Measurements from ENCODE around the gene FILIP1L.

Gene FILIP1L

DNA sequence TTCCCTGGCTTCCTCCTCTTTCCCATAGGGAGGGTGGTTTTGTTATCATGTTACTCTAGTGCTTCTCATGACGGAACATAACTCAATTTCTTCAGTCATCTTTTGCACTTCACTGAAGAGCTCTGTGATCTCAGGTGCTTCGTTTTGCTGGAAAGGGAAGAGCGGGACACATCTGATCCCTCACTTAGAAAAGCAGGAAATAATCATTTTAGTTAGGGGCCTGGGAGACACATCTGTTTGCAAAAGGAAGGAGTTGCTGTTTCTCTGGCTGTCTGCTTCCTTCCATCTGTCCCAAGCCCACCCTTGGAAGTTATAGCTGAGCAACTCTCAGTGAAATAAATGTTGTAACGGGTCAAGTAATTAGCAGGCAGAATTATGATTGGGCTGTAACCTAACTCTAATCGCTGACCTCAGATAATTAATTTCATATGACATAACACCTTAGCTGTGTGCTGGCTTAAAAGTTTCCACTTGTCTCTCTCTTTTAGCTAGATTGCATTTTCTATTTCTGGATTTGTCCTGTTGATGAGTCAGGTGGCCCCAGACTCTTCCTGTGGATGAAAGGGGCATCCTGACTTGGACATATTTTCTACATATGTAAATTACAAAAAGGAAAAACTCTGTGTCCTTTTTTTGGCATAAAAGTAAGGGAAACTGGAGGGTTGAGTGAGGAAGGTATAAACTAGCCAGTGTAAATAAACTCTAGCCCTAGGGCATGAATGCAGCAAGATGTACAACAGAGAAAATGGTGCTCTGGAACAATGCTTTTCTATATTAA is 11.0 kb upstream of the FILIP1L start:
- DNase-seq (ENCODE audit: low read depth, low spot score), result no peak

DNA sequence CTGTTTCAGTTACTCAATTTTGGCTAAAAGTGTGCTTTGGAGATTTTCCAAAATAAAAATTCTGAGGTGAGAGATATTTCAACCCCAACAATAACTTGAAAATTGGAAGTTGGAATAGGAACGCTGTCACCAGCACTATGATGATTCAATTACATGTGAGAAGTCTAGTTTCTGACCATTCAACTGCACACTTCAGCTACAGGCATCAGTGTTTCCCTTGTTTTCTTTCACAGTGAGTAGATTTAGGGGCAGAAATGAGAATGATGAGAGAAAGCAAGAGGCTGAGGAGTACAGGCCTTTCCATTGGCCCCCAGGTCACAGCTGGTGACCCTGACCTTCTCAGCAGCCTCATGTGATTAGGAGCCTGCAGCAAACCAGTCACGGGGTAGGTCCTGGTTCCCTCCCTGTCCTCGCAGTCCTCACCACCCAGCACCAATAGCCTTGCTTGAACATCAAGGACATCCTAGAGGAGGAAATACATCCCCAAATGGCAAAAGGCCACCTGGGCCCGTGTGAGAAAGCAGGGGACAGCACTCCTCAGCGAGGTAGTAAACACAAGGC is 10.0 kb upstream of the FILIP1L start:
- DNase-seq (ENCODE audit: low read depth, low spot score), result no peak

DNA sequence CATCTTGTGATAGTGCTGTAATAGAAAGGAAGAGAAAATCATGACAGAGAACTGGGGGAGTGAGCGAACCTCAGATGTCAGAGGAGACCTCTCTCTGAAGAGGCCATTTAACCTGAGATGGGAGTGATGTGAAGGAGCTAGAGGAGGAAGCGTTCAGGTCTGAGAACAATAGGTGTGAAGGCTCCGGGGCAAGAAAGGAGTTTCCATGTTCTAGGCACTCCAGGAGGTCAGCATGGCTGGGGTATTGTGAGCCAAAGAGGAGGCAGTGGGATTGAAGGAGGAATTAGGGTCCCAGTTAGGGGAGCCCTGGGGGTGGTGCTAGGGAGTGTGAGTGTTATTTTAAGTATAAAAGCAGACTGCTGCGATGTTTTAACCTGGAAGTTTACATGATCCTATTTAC is 8.8 kb upstream of the FILIP1L start:
- DNase-seq (ENCODE audit: low read depth, low spot score), result no peak

DNA sequence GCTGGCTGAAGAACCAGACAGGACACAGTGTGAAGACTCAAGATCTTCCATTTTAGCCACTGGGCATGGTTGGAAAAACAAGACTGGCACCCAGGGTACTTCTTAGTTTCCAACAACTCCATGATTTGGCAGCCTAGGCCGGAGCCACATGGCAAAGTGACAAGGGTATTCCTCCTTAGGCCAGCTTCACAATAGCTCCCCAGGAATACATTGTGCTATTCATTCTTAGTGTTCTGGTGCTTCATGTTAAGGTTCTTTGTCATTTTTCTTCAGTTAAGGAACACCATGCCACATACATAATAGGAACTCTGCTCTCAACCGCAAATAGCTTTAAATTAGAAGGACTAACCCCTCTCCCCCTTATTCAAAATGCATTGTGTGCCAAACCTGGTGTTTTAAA is 8.0 kb upstream of the FILIP1L start:
- no peak for DNase-seq (ENCODE audit: low read depth, low spot score)

DNA sequence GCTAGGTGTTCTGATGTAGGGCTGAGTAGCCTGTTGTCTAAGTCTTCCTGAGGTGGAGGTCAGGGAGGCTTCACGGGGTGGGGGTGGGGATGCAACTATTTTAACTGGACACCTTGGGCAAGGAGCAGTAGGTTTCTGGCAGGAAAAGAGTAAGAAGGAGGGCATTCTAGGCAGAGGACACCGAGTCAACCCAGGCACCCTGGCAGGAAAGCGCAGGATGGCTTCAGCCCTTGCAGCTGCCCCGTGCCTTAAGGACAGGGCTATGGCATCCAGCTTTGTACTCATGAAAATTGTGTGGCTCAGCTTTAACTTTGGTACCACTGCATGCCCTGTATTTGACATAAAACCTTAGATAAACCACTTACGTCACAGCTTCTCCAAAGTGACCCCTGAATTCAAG is 6.4 kb upstream of the FILIP1L start:
- DNase-seq (ENCODE audit: low read depth, low spot score), result no peak

DNA sequence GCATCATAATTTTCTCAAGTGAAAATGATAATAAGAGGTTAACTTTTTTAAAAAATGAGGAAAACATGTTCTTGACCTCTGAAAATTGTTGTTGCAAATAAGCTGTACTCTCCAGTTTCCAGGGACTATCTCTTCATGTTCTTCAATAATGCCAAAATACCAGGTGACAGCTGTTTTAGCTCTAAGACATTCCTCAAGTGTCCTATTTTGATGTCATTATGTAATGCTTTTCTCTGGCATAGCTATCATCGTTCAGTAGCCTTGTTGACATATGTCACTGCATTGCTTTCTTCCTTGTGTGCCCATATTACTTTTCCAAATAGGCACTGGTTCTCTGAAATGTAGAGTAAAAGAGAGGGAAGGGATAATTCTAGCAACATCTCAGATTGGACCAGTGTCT is 5.7 kb upstream of the FILIP1L start:
- no peak for DNase-seq (ENCODE audit: low read depth, low spot score)

DNA sequence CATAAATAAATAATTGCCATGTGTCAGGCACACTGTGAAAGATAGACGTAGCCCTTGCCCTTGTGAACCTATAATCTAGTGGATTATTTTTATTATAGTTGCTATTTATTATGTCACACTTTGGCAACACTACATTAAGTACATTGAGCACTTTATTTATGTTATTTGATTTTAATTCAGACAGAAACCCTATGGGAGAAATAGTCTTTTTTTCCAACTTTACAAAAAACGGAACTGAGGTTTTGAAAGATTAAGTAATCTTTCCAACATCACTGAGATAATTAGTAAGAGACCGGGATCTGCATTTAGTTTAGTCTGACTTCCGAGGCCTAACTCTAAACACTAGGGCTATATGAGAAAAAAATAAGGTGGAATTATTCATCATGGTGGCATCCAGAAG is 2.8 kb upstream of the FILIP1L start:
- DNase-seq (ENCODE audit: low read depth, low spot score), result no peak

DNA sequence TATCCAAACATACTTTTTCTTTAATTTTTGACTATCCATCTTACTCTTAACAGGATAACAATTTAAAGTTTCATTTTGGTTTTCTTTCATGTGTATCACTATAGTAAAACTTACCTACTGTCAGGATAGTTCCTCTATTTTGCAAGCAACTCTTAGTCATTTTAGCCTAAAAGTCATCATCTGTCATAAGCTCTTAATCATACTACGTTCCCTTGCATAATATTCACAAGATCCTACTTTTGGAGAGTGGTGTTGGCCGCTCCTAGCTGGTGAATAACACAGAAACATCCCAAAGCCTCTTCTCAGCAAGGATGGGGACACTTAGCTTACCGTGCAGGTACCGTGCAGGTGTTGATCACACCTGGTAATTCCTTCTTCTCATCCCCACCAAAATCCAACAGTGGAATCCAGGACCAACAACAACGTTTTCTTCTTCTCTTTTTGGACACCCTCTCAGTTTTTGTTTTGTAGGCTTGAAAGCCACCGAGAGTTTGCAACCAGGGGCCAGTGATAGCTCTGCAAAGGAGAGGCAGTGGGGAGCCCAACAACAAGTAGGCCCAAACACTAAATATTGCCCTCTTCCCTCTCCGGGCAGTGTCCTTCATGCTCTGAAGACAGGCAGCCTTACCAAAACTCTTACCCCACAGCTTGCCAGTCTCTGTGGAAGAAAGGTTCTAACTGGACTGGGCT is 433 bp downstream of the FILIP1L start:
- no peak for DNase-seq (ENCODE audit: low read depth, low spot score)

DNA sequence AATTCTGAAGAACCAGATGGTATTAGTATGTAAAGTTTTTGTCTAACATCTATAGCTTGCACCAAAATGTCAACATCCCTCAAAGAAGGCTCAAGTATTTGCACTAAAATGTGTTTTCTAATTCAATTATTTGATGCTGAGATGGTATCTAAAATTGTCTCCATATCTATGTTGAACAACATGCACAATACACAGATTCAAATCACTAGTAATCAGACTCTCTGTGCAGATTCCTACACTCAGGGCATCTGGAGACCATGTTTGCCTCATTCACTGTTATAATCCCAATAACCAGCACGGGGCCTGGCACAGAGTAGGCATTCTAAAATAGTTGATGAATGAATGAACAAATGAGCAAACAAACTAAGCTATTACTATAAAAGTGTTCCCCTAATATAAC is 2.6 kb downstream of the FILIP1L start:
- DNase-seq (ENCODE audit: low read depth, low spot score), result no peak

DNA sequence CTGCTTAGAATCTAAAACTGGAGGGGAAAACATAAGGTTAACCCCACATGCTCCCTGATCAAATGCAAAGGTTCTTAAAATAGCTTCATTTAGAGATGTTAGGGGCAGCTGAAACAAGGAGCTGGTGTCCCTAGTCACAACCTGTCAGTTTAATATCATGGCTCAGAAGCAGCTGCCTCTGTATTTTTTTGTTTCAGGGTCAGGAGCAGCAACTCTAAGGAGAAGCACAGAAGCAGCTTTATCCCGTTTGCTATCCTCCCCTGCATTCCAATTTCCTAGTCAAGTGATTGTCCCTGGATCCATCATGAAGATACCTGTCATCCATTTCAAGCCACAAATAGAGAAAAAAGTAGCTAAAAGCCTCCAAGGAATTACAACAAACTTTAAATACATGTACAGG is 4.1 kb downstream of the FILIP1L start:
- DNase-seq (ENCODE audit: low read depth, low spot score), result no peak

DNA sequence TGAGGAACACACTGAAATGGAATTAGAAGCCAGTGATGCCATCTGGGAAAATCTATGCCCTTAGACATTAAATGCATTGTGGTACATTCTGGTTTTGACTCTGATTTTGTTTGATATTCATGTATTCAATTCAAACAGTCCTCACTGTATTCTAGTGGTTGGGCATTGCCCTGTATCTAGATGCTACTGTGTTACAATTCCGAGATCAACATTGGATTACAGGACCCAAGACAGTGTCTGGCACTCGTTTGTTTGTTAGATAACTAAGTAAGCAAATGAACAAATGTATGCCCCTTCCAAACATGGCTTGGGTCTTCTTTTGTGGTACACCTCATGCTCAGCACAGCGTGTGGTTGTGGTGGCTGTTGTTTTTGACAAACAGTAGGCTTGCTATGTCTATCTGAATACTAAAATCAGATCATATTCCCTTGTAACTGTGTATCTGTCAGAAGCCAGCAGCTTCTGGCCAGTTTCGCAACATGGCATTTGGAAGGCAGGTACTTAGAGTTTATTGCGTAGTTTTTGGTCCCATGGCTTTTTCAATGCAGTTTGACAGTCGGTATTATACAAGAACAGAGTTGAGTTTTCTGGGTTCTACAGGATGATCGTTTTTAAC is 5.7 kb downstream of the FILIP1L start:
- DNase-seq (ENCODE audit: low read depth, low spot score), result no peak

DNA sequence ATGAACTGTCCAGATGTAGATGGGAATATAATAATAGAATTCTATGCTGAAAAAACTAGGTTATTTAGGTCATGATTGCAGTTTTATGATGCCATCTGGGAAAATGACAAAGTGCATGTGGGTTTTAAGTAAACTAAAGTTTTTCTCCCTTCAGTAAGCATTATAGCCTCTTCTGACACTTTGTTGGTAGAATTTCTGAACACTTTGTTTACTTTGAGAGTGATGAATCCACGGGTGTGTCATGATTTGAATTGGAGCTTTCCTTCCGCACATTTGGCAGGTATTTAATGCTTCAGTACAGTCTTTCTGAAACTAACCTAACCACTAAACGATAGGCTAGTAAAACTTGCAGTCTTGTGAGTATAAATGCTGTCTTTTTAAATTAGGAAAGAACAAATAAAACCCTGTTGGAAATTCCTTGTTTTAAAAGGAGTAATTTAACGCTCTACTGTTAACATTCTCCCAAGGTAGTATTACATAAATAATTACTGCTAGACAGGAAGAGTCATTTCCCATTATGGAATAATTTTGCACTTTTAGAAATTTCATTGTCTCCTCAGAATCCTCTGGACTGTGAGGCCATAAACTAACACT is 7.0 kb downstream of the FILIP1L start:
- no peak for DNase-seq (ENCODE audit: low read depth, low spot score)

DNA sequence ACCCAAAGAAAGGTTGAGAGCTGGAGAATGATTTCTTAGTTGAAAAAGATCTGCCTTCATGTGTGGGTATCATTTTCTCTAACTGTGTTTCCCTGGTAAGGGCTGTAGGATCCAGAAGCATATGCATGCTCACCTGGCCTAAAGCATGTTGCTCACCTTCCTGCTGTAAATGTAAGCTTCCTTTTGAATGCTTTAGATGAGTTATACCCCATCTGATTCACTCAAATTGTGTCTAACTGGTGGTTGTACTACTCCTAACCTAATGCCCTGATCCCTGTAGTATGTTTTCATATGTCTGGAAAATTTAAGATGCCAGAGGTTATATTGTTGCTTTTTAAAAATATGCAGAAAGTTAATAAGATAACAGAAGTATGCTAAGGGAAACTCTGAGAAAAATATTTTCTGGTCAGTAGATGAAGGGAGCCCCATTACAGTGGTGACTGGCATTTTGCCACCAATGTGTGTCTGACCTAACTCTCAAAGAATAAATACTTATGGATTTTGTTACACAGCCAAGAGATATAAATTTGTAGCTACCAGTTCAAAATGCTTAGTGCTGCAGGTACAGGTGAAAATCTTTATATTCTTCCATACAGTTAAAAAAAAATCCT is 7.7 kb downstream of the FILIP1L start:
- DNase-seq (ENCODE audit: low read depth, low spot score), result no peak

DNA sequence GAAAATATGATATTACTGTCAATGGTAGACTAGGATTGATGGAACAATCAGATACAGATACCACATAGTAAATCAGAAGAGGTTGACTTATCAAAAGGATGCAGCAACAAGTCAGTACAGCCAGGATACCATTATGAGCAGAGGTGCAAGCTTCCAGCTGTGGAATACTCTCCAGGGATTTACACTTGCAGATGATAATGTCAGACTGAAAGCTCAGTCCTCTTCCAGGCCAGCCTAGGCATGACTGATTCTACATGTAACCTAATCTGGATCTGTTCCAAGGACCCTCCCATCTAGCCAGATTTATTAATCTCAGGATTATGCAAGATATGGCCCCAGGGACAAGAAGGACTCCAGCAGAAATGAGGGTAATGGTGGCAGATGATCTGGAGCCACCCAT is 8.2 kb downstream of the FILIP1L start:
- no peak for DNase-seq (ENCODE audit: low read depth, low spot score)

DNA sequence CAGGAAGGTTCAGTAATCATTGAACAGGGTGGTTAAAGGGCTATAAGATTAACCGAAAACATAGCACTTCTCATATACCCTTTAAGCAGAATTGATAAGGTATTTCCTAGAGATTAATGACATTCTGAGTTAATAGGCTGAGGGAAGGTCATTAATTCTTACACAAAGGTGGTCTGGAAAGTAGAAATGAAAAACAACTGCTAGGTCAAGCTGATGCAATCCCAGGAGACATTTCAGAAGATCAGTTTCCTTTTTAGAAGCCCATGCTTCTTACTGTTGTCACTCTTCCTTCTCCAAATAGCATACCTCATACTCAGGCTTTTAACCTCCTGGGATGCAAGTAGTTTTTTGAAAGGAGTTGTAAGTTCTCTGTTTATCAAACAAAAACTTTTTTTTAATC is 8.8 kb downstream of the FILIP1L start:
- DNase-seq (ENCODE audit: low read depth, low spot score), result no peak

DNA sequence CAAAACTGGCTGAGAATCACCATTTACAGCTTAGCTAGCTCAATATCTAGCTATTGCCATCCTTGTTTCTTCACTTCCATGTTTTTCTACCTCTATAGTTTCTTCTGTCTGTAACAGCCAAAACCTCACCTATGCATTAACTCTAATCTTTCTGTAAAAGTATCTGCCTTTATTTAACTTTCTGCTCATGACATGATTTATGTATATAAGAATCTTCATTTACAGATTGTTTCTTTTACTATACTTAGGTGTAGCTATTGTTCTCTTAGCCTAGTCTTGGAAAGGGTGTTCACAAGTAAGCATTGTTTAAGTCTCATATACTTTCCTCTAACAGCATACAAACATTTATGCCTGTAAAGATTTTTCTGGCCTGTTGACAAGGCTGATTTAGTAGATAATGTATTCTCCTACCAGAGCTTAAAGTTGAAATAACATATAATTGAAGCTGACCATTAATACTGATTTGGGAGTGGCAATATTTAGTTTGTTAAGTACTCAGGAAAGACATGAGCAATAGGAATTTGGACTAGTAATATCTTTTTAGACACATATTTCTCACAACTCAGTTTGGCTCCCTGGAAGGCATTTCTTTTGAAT is 9.4 kb downstream of the FILIP1L start:
- no peak for DNase-seq (ENCODE audit: low read depth, low spot score)

DNA sequence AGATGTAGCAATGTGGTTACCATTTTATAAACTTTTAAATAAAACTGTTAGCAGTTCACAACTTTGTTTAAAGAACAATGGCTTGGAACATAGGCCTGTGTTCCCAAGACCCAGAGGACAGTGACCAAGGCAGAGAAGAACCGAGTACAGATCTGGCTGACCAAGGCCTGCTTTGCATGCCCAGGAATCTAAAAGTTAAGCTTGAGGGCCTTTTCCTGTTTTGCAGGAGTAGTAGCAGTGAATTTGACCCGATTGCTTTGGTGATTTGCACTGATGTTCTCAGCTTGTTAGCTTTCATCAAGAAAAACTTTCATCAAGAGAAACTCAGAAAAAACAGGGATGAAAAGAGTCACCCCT is 9.9 kb downstream of the FILIP1L start:
- DNase-seq (ENCODE audit: low read depth, low spot score), result no peak

DNA sequence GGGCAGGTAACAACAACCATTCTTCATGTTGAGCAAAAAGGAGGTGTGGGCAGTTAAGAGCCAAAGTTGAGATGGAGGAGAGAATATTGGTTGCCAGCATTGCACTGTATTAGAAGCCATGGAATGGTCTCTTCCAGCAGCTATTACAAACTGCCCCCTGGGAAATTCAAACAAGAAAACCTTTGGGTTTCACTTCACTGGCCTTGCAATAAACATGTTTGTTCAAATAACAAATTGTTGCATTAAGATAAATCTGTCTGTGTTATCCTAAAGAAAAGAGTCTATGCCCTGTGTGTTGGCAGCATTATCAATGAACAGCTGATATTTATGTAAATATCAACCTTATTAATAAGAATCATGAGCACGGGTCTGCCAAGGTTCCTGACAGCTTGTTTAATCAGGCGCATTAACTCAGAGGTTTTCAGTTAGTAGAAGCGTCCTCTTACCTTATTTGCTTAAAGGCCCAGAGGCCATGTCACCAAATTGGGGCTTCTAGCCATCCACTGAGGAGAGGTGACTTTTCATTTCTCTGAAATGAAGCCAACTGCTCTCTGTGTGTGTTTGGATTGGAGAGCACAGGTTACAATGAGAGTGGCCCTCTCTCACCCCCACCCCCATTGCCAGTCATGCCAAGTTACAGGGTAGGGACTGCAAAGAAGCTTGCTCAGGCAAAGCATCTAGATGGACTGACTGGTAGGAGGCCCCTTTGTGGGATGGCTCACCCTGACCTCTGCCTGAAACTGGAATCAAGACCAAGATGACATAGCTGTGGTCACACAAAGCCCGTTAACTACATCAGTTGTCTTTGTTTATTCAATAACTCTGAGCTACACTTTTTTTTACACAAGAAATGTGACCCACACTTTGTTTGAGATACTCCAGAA is 10.5 kb downstream of the FILIP1L start:
- no peak for DNase-seq (ENCODE audit: low read depth, low spot score)

DNA sequence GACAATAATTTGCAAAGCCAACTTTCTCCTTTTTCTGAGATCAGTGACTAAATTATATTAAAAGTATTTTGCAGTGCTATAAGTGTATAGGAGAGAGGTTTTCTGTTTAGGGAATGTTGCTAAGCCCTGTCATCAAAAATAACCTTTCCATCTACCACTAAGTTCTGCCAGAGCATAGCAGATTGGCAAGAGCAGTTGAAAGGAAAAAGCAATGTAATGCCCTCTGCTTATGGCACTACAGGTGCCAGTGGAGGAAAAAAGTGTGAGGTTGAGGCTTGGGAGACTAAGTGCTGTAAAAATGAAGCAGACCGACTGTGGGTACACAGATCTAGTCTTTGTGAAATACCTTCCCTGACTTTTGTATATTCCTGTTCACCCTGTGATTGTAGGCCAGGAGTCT is 11.5 kb downstream of the FILIP1L start:
- no peak for DNase-seq (ENCODE audit: low read depth, low spot score)

DNA sequence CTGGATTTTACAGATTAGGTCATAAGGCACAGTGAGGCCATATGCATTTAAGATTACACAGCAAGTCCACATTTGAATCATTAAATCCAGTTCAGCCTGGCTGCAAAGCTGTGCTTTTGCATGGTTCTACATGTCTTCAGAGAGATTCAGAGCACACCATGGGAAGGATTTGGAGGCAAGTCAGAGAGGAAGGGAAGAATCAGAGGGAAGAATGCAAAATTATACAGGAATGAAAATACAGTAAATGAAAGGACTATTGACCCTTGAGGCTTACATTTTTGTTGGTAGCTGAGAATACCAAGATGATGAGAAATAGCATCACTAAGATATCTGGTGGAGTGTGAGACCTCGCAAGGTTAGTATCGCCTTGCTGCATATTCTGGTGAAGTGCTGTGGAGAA is 13.9 kb downstream of the FILIP1L start:
- DNase-seq (ENCODE audit: low read depth, low spot score), result no peak

DNA sequence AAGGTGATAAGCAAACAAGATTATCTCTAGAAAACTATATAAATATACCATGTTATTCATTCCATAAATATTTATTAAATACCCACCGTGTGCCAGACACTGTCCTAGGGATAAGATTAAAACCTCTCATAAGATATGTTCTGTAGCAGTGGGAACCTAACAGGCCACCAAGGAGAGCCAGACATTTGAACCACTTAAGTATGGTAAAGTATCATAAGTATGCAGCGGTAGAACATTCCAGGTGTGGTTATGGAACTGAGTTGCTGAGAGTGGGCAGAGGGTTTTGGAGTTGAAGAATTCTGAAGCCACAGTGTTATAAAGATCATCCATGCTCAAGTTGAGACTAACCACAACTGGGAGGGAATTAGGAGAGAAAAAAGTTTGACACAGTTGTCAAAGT is 14.7 kb downstream of the FILIP1L start:
- no peak for DNase-seq (ENCODE audit: low read depth, low spot score)
